Mesendoderm (in vitro differentiated cells): Measurements from ENCODE around the gene FA2H.
"Not testable (repeated sequence)": the region's sequence is repeated elsewhere in the genome, so short reads cannot be mapped to it uniquely, and the experiment has no call there.

Source experiments
- DNase-seq: peaks from one replicate; pipeline ENCODE4 v3.0.0; 2013
- H2AK5ac ChIP-seq: 2 replicates; pipeline ENCODE4 v1.6.1; 2013; ENCODE audit warnings: low read length, inconsistent platforms
- H2BK120ac ChIP-seq: 2 replicates; pipeline ENCODE4 v1.6.1; 2013; ENCODE audit warnings: low read depth, mild to moderate bottlenecking, low read length, moderate library complexity, mixed read lengths
- H2BK15ac ChIP-seq: replicated peaks from 2 replicates; pipeline ENCODE4 v1.6.1; 2013; ENCODE audit warnings: low read depth, mild to moderate bottlenecking, moderate library complexity
- H2BK5ac ChIP-seq: 2 replicates; pipeline ENCODE4 v1.6.1; 2013; ENCODE audit warnings: low read length, inconsistent platforms
- H3K18ac ChIP-seq: 2 replicates; pipeline ENCODE4 v1.6.1; 2013; ENCODE audit warnings: mild to moderate bottlenecking, low read length, mixed read lengths
- H3K23ac ChIP-seq: one replicate; pipeline ENCODE4 v1.6.1; 2013; ENCODE audit warnings: low read length
- H3K27ac ChIP-seq: 2 replicates; pipeline ENCODE4 v1.5.1; 2013; ENCODE audit warnings: low read depth, mild to moderate bottlenecking, inconsistent platforms, low read length, moderate library complexity
- H3K27me3 ChIP-seq: 2 replicates; pipeline ENCODE4 v1.6.1; 2013; ENCODE audit warnings: low read length, control low read depth, mild to moderate bottlenecking, inconsistent platforms; ENCODE audit not compliant: insufficient read depth, poor library complexity
- H3K36me3 ChIP-seq: 2 replicates; pipeline ENCODE4 v1.6.1; 2013; ENCODE audit warnings: low read length, inconsistent platforms; ENCODE audit not compliant: control insufficient read depth, insufficient read depth
- H3K4ac ChIP-seq: one replicate; pipeline ENCODE4 v1.6.1; 2013; ENCODE audit warnings: low read depth, mild to moderate bottlenecking, low read length, moderate library complexity
- H3K4me1 ChIP-seq: 2 replicates; pipeline ENCODE4 v1.6.1; 2013; ENCODE audit warnings: low read depth, low read length, inconsistent platforms; ENCODE audit not compliant: control insufficient read depth
- H3K4me2 ChIP-seq: 2 replicates; pipeline ENCODE4 v1.6.1; 2013; ENCODE audit warnings: low read length
- H3K4me3 ChIP-seq: 2 replicates; pipeline ENCODE4 v1.5.1; 2013; ENCODE audit warnings: mild to moderate bottlenecking, low read length
- H3K56ac ChIP-seq: one replicate; pipeline ENCODE4 v1.6.1; 2013; ENCODE audit warnings: low read length
- H3K79me1 ChIP-seq: 2 replicates; pipeline ENCODE4 v1.6.1; 2013; ENCODE audit warnings: low read length, inconsistent platforms
- H3K79me2 ChIP-seq: 2 replicates; pipeline ENCODE4 v1.6.1; 2013; ENCODE audit warnings: mild to moderate bottlenecking, low read length; ENCODE audit not compliant: control insufficient read depth, insufficient read depth
- H3K9ac ChIP-seq: 2 replicates; pipeline ENCODE4 v1.6.1; 2013; ENCODE audit warnings: low read length, inconsistent platforms
- H4K5ac ChIP-seq: one replicate; pipeline ENCODE4 v1.6.1; 2013; ENCODE audit warnings: low read length
- H4K8ac ChIP-seq: one replicate; pipeline ENCODE4 v1.6.1; 2013; ENCODE audit warnings: low read depth, mild to moderate bottlenecking, control low read depth, low read length, moderate library complexity
- WGBS: extraction: QIAGEN DNeasy Blood & Tissue Kit; methylation state at CpG from one replicate; pipeline ENCODE4 v1.1.7; 2013; ENCODE audit warnings: low lambda C conversion rate, missing lambda C conversion rate; ENCODE audit not compliant: insufficient coverage; ENCODE audit errors: extremely low coverage; 5-methylcytosine and 5-hydroxymethylcytosine counted together

Gene FA2H

GRCh38 chr16:74768239-74768638 lies 6.4 kb downstream of the FA2H start:
- H3K23ac ChIP-seq: no peak overlapping the region
- no peaks in the 10 kb centered on the region for H3K36me3 ChIP-seq
- no peaks in the 10 kb centered on the region for H3K79me1 ChIP-seq
- H3K56ac ChIP-seq: no peak overlapping the region
- no peak for DNase-seq
- H2BK5ac ChIP-seq: no peak overlapping the region
- H2BK120ac ChIP-seq: no peak overlapping the region
- H3K4me1 ChIP-seq: no peaks in the 10 kb centered on the region
- no CpG with 5 or more reads among the region's 6 CpGs for WGBS
- H3K27me3 ChIP-seq: peaks cover 4% of the 10 kb centered on the region
- no peak overlapping the region for H2AK5ac ChIP-seq
- H3K9ac ChIP-seq: no peak overlapping the region
- H3K4me2 ChIP-seq: no peak overlapping the region
- no peak overlapping the region for H2BK15ac ChIP-seq
- no peak overlapping the region for H3K4ac ChIP-seq
- no peak overlapping the region for H3K27ac ChIP-seq
- no peak overlapping the region for H4K8ac ChIP-seq
- no peak overlapping the region for H4K5ac ChIP-seq
- H3K18ac ChIP-seq: no peak overlapping the region
- H3K79me2 ChIP-seq: no peaks in the 10 kb centered on the region
- H3K4me3 ChIP-seq: no peak overlapping the region

- Histone ChIP-seq H3K27ac (no peak overlapping the region), H3K9ac (no peak overlapping the region), H4K8ac (no peak overlapping the region), H4K5ac (no peak overlapping the region), H2BK5ac (no peak overlapping the region), H3K4me2 (no peak overlapping the region), H3K79me2 (no peaks in the 10 kb centered on the region), H3K27me3 (peaks cover 4% of the 10 kb centered on the region), H3K23ac (no peak overlapping the region), H2BK120ac (no peak overlapping the region), H2BK15ac (no peak overlapping the region), H3K18ac (no peak overlapping the region), H3K4me1 (no peaks in the 10 kb centered on the region), H3K56ac (no peak overlapping the region), H3K79me1 (no peaks in the 10 kb centered on the region), H3K36me3 (no peaks in the 10 kb centered on the region), H2AK5ac (no peak overlapping the region), H3K4ac (no peak overlapping the region), H3K4me3 (no peak overlapping the region)
- WGBS: no CpG with 5 or more reads among the region's 7 CpGs
- DNase-seq: no peak
Measured at GRCh38 chr16:74767749-74768148, 6.9 kb downstream of the FA2H start.

GRCh38 chr16:74766729-74767128 lies 7.9 kb downstream of the FA2H start:
- no peaks in the 10 kb centered on the region for H3K4me1 ChIP-seq
- no peak overlapping the region for H3K56ac ChIP-seq
- no peaks in the 10 kb centered on the region for H3K79me2 ChIP-seq
- no peak for DNase-seq
- H3K27ac ChIP-seq: no peak overlapping the region
- H3K18ac ChIP-seq: no peak overlapping the region
- no peaks in the 10 kb centered on the region for H3K27me3 ChIP-seq
- no peak overlapping the region for H2BK120ac ChIP-seq
- no peak overlapping the region for H2BK15ac ChIP-seq
- no peak overlapping the region for H3K4me2 ChIP-seq
- H3K23ac ChIP-seq: no peak overlapping the region
- no peaks in the 10 kb centered on the region for H3K79me1 ChIP-seq
- no peaks in the 10 kb centered on the region for H3K36me3 ChIP-seq
- H3K9ac ChIP-seq: no peak overlapping the region
- no CpG with 5 or more reads among the region's 7 CpGs for WGBS
- H3K4me3 ChIP-seq: no peak overlapping the region
- no peak overlapping the region for H2AK5ac ChIP-seq
- H3K4ac ChIP-seq: no peak overlapping the region
- H4K5ac ChIP-seq: no peak overlapping the region
- H4K8ac ChIP-seq: no peak overlapping the region
- H2BK5ac ChIP-seq: no peak overlapping the region

DNA sequence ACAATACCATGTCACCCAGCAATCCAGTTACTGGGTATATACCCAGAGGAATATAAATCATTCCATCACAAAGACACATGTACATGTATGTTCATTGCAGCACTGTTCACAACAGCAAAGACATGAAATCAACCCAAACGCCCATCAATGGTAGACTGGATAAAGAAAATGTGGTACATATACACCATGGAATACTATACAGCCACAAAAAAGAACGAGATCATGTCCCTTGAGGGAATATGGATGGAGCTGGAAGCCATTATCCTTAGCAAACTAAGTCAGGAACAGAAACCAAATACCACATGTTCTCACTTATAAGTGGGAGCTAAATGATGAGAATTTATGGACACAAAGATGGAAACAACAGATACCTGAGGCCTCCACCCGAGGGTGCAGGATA lies 10.4 kb downstream of the FA2H start:
- not testable (repeated sequence) for H3K36me3 ChIP-seq, H4K5ac ChIP-seq, H2BK15ac ChIP-seq, H3K4me1 ChIP-seq, H3K56ac ChIP-seq, H3K4ac ChIP-seq, H2BK5ac ChIP-seq, H3K27ac ChIP-seq, H4K8ac ChIP-seq, H3K9ac ChIP-seq, H3K4me2 ChIP-seq, DNase-seq, H3K27me3 ChIP-seq, H3K18ac ChIP-seq, H2AK5ac ChIP-seq, H3K4me3 ChIP-seq, H3K23ac ChIP-seq, H3K79me1 ChIP-seq, H3K79me2 ChIP-seq, H2BK120ac ChIP-seq
- WGBS: no CpG with 5 or more reads among the region's 3 CpGs

GRCh38 chr16:74761665-74762064 lies 13.0 kb downstream of the FA2H start:
- no peak overlapping the region for H3K56ac ChIP-seq
- no peaks in the 10 kb centered on the region for H3K4me1 ChIP-seq
- no peak overlapping the region for H3K18ac ChIP-seq
- H4K8ac ChIP-seq: no peak overlapping the region
- H2BK15ac ChIP-seq: no peak overlapping the region
- H3K27ac ChIP-seq: no peak overlapping the region
- H2AK5ac ChIP-seq: no peak overlapping the region
- H2BK5ac ChIP-seq: no peak overlapping the region
- no peak overlapping the region for H3K23ac ChIP-seq
- no peaks in the 10 kb centered on the region for H3K36me3 ChIP-seq
- no peaks in the 10 kb centered on the region for H3K27me3 ChIP-seq
- no peaks in the 10 kb centered on the region for H3K79me1 ChIP-seq
- no peak overlapping the region for H3K4me3 ChIP-seq
- H3K79me2 ChIP-seq: no peaks in the 10 kb centered on the region
- no peak overlapping the region for H4K5ac ChIP-seq
- H3K9ac ChIP-seq: no peak overlapping the region
- no peak overlapping the region for H2BK120ac ChIP-seq
- DNase-seq: no peak
- no peak overlapping the region for H3K4me2 ChIP-seq
- H3K4ac ChIP-seq: no peak overlapping the region

DNA sequence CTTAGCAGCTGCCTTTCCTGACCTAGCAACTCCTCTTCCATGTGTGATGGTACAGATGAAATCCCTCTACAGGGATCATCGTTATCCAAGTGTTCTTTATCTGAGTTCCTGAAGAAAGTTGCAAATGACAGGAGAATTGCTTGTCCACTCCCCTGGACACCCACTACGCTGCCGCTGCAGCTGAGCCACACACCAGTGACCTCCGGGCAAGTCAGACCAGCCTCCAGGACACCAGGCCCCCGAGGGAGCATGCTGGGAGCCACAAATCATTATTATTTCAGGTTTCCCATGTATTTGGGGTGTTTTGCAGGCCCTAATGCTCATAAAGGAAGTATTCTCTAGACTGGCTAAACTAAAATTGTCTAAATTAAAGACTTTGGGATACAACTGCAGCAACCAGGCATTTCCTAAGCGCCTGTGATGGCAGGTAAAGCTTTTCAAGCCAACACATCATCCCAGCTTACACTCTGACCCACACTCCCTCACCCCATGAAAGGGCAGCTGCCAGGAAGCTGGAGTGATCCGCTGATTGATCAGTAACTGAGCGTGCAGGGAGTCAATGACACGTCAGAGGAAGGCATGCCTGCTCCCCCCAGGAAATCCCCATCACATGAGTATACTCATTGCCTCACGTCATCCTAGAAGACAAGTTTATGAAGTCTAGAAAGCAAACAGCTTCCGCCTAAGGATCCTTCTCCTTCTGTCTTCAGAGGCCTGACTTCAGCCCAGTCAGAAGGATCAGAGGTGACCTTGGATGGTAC lies 14.4 kb downstream of the FA2H start:
- Histone ChIP-seq H3K36me3 (no peaks in the 10 kb centered on the region), H3K56ac (no peak overlapping the region), H2BK120ac (no peak overlapping the region), H3K27ac (no peak overlapping the region), H3K79me1 (no peaks in the 10 kb centered on the region), H2BK15ac (no peak overlapping the region), H4K5ac (no peak overlapping the region), H3K4me1 (no peaks in the 10 kb centered on the region), H3K4ac (no peak overlapping the region), H2BK5ac (no peak overlapping the region), H2AK5ac (no peak overlapping the region), H3K9ac (no peak overlapping the region), H3K4me3 (no peak overlapping the region), H3K4me2 (no peak overlapping the region), H4K8ac (no peak overlapping the region), H3K27me3 (no peaks in the 10 kb centered on the region), H3K23ac (no peak overlapping the region), H3K18ac (no peak overlapping the region), H3K79me2 (no peaks in the 10 kb centered on the region)
- WGBS: no CpG with 5 or more reads among the region's 11 CpGs
- DNase-seq: no peak
